GM12891 (cell line): ENCODE data around the gene MAP1LC3C.
"Not testable (repeated sequence)": the region's sequence is repeated elsewhere in the genome, so short reads cannot be mapped to it uniquely, and the experiment has no call there.

Source experiments
- DNase-seq: peaks from one replicate; pipeline ENCODE4 v3.0.0; 2011; ENCODE audit warnings: low spot score; ENCODE audit not compliant: insufficient read length
- FAIRE-seq: peaks from 2 replicates; lab custom pipeline; 2011; peaks lifted over from hg19 to GRCh38; lab: Jason Lieb, UNC
- PAX5 ChIP-seq: IDR thresholded peaks from 2 replicates; pipeline ENCODE4 v1.6.1; 2011; ENCODE audit warnings: low read length, moderate library complexity, mild to moderate bottlenecking; ENCODE audit not compliant: insufficient read depth, severe bottlenecking
- POLR2A ChIP-seq: IDR thresholded peaks from 2 replicates; pipeline ENCODE4 v1.6.1; 2011; ENCODE audit warnings: low read depth, low read length, control low read depth
- POLR2AphosphoS5 ChIP-seq: IDR thresholded peaks from 2 replicates; pipeline ENCODE4 v1.6.1; 2011; ENCODE audit warnings: low read depth, low read length, control low read depth
- POU2F2 ChIP-seq: IDR thresholded peaks from 2 replicates; pipeline ENCODE4 v1.6.1; 2011; ENCODE audit warnings: low read depth, mild to moderate bottlenecking, control low read depth, low read length, moderate library complexity
- SPI1 ChIP-seq: IDR thresholded peaks from 2 replicates; pipeline ENCODE4 v1.6.1; 2011; ENCODE audit warnings: low read depth, low read length, control low read depth
- TAF1 ChIP-seq: IDR thresholded peaks from 2 replicates; pipeline ENCODE4 v1.6.1; 2011; ENCODE audit warnings: low read depth, low read length, control low read depth

MAP1LC3C gene

DNA sequence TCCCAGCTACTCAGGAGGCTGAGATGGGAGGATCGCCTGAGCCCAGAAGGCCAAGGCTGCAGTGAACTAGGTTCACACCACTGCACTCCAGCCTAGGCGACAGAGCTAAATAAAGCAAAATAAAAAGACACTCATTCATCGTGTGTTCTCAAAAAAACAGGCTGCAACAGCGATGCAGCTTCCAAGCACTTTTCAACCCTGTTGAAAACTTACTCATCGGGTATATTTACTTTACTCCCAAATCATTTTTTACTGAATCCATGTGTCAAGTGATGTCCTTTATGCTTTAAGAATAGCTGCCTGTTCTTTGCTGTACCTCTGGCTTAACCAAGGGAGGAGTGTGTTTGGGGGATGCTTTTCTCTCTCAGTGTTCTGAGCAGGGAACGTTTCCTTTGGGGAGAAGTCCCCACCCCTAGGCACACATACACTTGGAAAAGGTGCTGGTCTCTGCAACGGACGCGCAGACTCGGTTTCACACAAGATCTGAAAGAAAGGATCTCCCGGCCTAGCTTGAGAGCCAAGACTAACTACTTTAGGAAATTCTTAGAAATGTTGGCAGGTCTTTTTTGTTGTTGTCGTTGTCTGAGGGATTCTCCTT lies 1.4 kb downstream of the MAP1LC3C start:
- DNase-seq (no peak), FAIRE-seq (no peak)
- no peak for TF ChIP-seq POU2F2
- TF ChIP-seq TAF1 = no peak
- no peak for TF ChIP-seq POLR2AphosphoS5
- TF ChIP-seq SPI1 = no peak
- no peak for TF ChIP-seq POLR2A
- TF ChIP-seq PAX5 = no peak

DNA sequence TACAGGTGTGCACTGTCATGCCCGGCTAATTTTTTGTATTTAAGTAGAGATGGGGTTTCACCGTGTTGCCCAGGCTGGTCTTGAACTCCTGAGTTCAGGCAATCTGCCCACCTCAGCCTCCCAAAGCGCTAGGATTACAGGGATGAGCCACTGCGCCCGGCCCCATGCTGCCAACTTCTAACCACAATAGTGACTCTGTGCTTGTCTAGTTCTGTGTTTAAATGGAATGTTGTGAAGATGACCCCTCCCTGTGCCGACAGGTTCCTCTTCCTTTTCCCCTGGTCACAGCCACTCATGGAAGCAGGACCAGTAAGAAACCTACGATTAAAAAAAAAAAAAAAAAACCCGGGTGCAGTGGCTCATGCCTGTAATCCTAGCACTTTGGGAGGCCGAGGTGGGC lies 4.7 kb downstream of the MAP1LC3C start:
- FAIRE-seq (no peak), DNase-seq (no peak)
- TF ChIP-seq PAX5 (no peak), TAF1 (no peak), SPI1 (no peak), POLR2AphosphoS5 (no peak), POLR2A (no peak)

DNA sequence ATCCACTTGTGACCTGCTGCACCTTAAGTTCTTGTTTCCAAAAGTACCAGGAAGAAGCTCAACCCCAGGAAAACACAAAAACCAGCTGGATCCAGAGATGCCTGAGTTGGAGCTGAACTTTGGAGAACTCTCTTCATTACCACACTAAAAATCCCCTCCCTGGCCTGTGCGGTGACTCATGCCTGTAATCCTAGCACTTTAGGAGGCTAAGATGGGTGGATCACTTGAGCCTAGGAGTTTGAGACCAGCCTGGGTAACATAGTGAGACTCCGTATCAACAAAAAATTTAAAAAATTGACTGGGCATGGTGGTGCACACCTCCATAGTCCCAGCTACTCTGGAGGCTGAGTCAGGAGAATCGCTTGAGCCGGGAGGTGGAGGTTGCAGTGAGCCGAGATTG lies 6.2 kb downstream of the MAP1LC3C start:
- TF ChIP-seq PAX5 (no peak), POLR2A (no peak), SPI1 (no peak), TAF1 (no peak), POLR2AphosphoS5 (no peak), POU2F2 (no peak)
- DNase-seq (no peak), FAIRE-seq (no peak)

DNA sequence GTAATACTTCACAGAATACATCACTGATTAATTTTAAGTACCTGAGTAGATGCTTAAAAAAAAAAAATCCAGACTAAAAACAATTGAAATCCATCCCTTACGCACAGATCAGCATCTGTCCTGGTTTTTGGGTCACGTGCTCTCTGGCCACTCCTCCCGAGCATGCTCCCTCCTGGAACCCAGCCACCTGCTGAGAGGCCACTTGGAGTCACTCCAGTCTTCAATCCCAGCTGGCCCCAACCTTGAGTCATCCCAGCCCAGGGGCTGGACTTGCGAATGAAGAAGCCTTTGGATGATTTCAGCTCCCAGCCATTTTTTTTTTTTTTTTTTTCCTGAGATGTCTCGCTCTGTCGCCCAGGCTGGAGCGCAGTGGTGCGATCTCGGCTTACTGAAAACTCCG lies 8.9 kb downstream of the MAP1LC3C start:
- TF ChIP-seq SPI1 (no peak), TAF1 (no peak), POLR2A (no peak), POLR2AphosphoS5 (no peak), POU2F2 (no peak), PAX5 (no peak)
- no peak for FAIRE-seq
- no peak for DNase-seq

DNA sequence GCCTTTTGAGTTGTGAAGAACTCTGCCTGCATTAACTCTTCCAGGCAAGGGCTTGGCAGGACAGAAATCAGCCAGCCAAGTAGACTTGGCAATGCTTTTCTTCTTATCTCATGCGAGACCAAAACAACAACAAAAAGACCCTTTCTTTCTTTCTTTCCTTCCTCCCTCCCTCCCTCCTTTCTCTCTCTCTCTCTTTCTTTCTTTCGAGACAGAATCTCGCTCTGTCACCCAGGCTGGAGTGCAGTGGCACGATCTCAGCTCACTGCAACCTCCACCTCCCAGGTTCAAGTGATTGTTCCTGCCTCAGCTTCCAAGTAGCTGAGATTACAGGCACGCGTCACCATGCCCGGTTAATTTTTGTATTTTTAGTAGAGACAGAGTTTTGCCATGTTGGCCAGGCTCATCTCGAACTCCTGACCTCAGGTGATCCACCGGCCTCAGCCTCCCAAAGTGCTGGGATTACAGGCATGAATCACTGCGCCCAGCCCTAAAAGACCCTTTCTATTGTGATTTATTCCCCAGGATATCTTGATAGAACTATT lies 10.4 kb downstream of the MAP1LC3C start:
- not testable (repeated sequence) for FAIRE-seq

DNA sequence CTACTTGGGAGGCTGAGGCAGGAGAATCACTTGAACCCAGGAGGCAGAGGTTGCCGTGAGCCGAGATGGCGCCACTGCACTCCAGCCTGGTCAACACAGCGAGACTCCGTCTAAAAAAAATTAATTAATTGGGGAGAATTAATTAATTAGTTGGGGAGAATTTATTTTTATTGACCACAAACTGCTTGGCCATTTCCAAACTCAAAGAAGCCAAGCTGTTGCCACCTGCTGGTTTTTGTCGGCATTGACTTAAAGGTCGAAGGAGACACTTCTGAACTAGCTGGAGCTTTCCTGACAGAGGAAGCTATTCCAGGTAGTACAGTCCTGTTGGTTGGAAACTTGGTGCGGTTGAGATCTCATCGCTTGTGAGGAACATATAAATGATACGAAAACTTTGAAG lies 13.1 kb downstream of the MAP1LC3C start:
- DNase-seq (peak; percentile 46), FAIRE-seq (no peak)
- TF ChIP-seq POLR2A (no peak), POLR2AphosphoS5 (no peak), POU2F2 (no peak), PAX5 (no peak), TAF1 (no peak), SPI1 (no peak)

More for the DNA sequence above, 10.4 kb downstream of the MAP1LC3C start:
- DNase-seq = not testable (repeated sequence)

DNA sequence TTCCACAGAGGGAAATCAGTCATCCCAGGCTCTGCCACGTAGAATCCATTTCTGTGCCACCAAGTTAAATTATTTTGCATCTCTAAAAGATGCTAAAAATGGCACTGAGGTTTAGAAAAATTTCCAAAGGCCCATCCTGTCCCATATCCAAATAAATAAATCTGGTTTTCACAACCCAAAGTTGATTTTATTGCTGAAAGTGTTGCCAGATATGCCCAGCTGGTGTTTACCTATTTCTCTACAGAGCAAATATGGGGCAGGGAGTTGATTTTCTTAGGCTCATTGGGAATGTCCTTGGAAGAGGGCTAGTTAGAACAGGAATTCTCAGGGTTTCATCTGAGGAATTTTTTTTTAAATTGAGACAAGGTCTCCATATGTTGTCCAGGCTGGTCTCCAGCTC lies 19.0 kb downstream of the MAP1LC3C start:
- DNase-seq (no peak), FAIRE-seq (no peak)
- TF ChIP-seq POLR2A (no peak), SPI1 (no peak), TAF1 (no peak), POU2F2 (no peak), PAX5 (no peak), POLR2AphosphoS5 (no peak)

DNA sequence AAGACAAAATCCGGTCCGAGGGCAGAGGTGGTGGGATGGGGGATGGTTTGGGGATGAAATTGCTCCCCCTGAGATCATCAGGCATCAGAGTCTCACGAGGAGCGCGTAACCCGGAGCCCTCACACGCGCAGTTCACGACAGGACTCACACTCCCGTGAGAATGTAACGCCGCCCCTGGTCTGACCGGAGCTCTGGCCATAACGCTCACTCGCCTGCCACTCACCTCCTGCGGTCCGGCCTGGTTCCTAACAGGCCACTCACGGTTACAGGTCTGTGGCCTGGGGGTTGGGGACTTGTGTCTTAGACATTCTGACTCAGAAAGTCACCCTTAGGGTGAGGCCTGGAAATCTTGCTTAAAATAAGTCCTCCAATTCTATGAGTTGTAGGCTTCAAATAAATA lies 19.8 kb downstream of the MAP1LC3C start:
- TF ChIP-seq POLR2A (no peak), SPI1 (no peak), PAX5 (no peak), POU2F2 (no peak), POLR2AphosphoS5 (no peak), TAF1 (no peak)
- FAIRE-seq (no peak), DNase-seq (no peak)

DNA sequence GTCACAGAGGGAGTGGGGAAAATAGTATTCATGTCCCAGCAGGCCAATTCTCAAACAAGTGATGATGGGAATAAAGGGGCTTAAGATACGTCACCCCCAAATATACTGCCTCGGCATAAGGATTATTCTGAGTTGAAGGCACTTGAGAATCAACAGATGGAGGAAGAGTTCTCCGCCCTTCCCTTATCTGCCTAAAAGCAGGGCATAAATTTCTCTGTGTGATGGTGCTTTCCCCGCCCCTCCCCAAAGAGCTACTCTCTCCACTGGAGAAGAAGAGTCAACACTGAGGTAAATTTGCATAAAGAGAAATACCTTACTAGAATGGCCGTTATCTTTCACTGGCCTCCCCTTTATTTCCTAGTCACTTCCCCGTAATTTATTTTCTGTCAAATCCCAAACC lies 22.7 kb downstream of the MAP1LC3C start:
- TF ChIP-seq POLR2A (no peak), PAX5 (no peak), POU2F2 (no peak), POLR2AphosphoS5 (no peak), TAF1 (no peak), SPI1 (no peak)
- FAIRE-seq (no peak), DNase-seq (no peak)

DNA sequence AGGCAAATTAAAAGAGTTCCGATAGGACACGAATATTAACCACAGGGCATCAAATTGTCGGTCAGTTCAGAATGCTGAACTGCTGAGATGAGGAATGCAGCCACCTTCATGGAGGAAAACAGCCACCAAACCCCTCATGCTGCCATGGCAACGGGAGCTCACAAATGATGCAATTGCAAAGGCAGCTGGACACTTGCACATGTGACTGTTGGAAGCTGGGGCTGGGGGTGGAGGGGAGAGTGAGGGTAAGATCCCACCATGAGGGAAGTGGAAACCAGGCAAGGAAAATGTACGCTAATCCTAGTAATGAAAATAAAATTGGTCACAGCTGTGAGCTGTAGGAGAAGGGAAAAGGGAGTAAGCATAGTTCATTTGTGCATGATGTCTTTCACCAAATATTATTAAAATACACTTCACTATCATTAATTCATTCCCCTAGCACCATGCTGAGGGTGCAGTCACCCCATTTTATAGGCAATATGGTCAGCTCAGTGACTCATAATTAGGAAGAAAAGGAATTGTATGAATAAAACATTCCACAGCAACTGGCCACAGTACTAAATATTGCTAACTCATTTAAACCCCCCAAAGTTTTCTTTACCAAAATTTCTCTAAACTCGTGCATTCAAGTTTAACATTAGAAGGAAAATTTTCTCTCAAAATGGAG lies 26.1 kb downstream of the MAP1LC3C start:
- TF ChIP-seq POLR2AphosphoS5 (no peak), POLR2A (no peak), SPI1 (no peak), PAX5 (no peak), POU2F2 (no peak), TAF1 (no peak)
- no peak for FAIRE-seq
- DNase-seq = no peak
